DMS153 treated with DMSO at 0.1 percent for 48 hours (cell line): ENCODE data around the gene GJD2.

Experiments
- DNase-seq: peaks from one replicate; lab custom pipeline; 2025; ENCODE audit not compliant: unreplicated experiment; lab: John Stamatoyannopoulos, UW

The GJD2 gene

DNA sequence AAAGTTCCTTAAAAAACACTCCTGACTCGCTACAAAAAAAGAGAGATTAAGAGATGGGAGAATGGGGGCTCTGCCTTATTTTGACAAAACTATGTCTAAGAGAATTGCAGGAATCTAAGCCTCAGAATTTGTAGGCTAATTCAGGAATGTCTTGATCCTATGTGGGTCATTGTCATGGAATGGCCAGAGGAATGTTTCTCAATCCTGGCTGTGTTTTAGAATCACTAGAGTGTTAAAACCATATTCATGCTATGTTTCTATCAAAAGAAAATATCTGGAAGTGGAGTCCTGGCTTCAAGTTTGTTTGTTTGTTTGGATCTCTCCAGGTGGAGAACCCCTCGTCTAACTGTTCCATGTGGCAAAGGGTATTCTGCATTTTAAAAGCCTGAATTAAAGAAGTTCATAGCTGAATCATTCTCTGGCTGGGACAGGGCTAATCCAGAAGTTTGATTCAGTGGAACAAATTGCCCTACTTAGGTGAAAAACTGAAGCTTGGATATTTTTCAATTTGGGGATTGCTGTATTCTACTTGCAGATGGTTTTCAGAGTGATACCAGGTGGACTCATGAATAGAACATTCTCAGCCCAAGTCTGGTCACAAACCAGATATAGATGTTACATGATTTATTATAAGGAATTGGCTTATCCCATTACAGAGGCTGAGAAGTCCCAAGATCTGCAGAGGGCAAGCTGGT, 28.2 kb downstream of the GJD2 start:
- DNase-seq: no peak

DNA sequence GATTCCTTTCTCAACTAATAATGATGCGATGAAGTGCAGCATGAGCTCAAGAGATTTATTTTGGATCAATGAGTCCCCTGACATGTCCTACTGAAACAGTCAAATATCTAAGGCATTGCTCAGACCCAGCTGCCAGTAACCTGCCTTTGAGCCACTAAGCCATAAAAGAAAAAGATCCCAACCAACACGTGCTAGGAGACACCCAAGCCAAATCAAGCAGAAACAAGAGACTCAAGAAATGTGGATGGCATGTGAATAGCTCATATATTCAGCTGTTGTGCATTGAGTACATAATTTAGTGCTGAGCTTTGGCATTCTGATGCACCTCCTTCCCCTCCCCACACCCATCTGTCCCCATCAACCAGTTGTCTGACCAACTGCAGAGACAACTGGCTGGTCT, 29.2 kb downstream of the GJD2 start:
- no peak for DNase-seq

DNA sequence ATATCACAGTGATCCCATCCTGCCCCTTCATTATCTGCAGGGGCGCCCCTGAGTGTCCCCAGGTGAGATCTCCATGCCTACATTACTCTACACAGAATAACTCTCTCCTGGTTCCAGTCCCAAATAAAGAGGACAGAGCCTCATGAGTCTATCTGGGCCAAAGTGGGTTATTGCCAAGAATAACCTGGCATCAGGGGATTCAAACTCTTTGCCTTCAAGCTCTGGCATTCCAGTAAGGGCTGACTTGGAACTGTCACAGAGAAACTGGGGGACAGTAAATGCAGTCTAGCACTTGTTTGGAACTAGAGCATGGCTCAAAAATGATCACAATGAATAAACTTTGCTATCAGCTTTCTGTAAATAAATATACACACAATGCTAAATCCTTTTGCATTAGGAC, 30.3 kb downstream of the GJD2 start:
- DNase-seq: no peak

DNA sequence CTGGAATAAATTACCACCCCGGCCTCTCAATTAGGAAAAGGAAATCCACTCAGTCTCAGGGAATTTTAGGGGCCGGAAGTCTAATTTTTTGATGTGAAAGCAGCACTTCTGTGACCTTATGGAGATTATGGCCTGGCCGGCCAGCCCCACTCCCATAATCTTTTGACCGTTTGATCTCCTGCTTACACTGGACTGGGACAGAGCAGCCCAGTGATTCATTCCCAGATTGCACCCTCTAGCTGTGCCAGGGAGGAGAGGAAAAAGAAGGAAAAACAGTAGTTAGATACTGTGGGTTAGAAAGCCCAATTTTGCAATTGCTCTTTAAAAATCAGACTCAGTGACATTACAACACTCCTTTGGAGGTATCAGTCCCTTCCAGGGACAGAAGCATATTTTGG, 32.4 kb downstream of the GJD2 start:
- no peak for DNase-seq

DNA sequence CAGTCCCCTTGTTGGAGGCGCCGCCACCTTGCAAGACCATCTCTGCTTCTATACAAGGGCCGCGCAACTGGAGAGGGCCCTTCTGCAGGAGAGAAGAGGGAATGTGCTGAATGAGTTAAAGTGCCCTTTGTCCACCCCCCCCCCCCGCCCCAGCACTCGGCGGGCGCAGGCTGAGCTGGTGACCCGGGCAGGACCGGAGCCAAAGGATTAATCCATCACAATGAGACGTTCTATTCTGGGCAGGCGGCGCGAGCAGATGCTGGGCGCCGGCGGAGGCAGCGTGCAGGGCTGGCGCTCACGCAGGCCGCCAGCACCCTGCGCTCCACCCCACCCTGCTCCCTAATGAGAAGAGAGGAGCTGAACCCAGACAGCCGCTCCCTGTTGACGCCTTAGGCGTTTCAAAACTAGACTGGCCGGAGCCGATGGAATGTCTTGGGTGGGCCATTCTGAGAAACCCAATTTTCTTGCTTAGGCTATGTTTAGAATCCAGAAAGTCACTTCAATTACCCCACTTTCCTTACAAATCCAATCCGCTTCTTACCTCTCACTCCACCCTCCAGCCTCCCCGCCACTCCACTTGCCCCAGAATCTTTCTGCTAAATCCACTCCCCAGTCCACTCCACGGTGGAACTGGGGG, 32.9 kb downstream of the GJD2 start:
- DNase-seq: no peak

DNA sequence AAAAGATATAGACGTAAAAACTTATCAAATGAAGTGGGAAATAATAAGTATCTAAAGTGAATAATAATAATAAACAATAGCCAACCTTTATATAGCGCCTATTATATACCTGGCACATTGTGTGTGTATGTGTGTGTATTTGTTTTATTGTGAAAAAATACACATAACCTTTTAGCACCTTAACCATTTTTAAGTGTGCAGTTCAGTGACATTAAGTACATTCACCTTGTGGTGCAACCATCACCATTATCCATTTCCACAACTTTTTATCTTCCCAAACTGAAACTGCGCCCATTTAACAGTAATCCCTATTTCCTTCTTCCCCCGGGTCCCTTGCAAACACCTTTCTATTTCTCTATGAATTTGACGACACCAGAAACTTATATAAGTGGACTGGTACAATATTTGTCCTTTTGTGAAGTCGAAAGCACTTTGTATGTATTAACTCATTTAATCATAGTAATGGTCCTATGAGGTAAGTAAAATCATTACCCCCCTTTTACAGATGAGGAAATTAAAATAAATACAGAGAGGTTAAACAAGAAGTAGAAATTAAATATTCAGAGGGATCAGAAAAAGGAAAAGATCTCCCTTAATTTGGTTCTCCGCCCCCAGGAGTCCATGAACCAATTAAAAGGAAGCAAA, 33.5 kb downstream of the GJD2 start:
- no peak for DNase-seq

DNA sequence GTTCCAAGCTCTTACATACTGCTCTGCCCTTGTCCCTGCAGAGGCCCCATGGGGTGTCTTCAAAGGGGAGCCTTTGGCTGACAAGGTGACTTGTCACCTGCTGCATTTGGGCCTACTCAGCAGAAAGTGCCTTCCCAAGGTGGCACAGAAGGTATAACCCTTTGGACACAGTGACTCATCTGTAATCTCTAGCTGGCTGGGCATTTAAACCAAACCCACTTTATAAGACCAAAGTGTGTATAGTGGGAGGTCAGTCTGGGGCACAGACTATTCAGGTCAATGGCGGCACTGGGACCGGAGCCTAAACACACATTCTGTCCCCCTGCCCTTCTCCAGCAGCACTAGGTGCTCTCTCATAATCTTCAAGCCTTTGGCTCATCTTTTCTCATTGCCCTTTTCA, 35.1 kb downstream of the GJD2 start:
- DNase-seq: no peak

DNA sequence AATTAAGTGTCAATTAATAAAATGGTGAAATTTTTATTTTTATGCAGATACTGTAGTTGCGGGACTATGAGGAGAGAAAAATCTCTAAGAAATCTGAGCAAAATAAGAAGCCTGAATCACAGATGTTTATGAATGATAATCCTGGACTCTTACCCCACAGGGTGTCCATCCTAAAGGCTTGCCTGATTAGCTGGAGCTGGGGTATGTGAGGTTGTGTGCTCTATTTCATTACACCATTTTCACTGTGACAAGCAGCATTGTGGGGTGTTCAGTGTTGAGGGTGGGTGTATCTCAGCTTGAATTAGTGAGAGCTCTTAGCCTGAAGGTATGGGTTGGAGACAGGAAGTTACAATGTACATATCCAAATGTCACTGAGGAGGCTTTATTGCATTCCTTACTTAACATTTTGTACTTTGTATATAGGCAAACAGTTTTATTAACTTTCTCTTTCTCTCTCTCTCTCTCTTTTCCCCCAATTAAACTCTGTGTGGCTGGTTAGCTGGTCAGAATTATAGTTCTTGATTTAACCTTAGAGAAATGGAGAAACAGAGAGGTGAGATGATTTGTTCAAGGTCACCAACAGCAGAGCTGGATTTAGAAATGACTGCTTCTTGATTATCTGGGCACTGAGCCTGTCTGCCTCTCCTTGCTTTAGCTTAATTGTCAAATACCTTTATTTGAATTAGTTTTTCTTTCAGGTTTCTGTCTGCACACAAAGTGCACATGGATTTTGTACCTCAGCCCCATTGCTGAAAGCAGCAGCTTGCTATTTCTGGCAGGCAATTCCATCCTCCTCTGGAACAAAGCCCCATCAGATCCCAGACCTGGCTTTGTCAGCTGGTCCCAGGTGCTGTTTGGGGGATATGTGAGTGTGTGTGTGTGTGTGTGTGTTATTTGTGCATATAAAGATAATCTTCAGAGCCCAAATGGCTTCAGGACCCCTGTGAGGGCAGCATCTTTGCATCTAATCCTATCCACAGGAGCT, 35.8 kb downstream of the GJD2 start:
- no peak for DNase-seq

DNA sequence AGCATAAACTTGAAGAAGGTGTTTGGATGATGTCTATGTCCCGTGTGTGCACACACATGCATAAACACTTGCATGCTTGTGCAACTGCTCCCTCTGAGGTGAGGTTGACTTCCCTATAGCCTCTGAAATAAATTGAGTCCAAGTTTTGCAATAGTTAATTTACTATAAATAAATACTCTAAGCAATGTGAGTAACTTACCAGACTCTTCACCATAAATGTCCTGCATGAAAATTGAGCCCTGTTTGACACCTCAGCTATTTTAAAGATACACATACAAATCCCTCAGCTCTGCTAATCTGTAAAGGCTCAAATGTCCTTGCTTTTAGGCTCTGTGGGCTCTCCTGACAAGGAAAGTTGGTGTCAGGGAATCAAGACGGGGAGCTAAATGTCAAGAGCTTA, 37.1 kb downstream of the GJD2 start:
- no peak for DNase-seq

DNA sequence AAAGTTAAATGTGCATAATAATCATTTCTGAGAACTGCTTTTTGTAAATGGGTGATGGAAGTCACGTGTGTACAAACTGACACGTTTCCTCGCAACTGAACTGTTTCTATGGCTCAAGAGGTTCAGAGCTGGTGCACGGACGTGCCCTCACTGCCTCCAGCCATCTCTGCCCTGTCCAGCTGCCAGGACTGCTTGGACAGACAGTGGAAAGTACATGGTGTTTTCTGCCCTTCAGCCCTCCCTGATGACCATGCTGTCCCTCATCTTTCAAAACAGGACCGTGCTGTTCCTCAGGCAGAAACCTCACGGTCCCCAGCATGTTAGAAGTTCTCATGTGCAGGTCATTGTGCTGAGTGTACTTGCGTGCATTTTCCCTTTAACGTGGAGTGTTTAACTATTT, 38.7 kb downstream of the GJD2 start:
- DNase-seq: no peak

DNA sequence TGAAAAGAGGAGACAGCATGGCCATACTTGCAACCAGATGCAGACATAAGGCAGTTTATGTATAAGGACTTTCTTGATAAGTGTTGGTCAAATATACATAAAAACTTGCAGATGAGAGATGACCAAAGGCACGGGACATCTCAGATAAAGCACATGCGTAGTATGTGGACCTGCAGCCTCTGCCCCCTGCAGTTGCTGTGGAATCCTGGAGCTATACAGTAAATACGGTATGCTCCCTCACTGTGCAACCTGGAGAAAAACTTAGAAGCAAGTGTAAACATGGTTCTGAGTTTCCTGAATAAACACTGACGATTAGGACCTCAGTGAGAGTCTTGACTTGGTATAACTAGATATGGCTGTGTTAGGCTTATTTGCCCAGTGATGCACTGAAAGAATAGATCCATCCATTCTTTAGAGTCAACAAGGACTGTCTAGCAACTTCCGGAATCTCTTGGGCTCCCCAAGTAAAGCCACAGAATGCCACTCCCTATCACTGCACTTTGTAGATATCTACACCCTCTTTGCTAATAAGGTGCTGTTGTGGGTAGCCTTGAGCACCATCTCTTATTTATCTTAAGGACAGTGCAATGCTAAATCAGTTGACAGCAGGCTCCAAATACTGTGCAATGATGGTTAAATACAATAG, 40.2 kb downstream of the GJD2 start:
- DNase-seq: no peak

DNA sequence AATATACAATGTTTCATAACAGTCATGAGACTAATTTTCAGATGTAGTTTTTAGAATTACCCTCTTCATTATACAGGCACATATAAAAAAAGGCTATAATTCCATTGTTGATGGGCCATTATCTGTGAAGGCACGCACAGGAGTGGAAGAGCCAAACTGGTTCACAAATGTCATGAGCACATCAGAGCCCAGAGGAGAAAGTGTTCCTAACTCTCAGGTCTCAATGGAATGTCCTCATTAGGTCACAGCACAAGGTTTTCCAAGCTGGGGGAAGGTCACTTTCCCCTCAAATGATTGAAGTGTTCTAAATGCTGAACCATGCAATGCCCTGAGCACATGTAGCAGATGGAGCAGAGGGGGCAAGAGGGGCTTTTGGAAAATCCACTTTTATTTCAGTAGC, 41.2 kb downstream of the GJD2 start:
- DNase-seq: no peak

DNA sequence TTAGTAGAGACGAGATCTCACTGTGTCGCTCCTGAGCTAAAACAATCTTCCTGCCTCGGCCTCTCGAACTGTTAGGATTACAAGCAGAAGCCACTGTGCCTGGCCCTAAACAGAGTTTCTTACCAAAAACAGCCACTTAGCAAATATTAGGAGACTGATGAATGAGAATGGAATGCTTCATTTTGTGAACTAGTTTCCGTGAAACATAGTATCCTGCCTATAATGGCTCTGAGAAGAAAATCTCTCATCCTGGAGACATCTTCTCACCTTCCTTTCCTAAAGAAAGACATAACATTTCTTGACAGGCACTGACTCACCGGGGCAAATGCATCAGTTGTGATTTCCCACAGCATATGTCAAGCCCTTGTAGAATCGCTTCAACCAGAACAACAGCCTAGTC, 44.9 kb downstream of the GJD2 start:
- no peak for DNase-seq

DNA sequence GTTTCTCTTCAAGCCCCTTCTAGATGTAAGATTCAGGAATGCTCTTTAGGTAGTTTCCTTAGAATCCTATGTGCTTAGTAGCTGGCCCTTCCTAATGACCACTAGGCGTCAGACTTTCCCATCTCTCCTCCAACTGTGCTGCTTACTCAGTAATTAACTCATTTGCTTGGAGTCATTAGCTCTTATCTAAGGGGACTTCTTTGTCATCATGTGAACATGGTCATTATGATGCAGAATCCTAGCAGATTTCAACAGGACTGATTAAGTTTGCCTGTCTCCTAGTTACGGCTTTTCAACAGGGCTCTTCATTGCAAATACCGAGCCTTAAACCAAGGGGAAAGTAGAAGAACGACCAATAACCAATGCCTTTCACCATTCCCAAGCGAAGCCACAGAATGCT, 46.4 kb downstream of the GJD2 start:
- DNase-seq: no peak

DNA sequence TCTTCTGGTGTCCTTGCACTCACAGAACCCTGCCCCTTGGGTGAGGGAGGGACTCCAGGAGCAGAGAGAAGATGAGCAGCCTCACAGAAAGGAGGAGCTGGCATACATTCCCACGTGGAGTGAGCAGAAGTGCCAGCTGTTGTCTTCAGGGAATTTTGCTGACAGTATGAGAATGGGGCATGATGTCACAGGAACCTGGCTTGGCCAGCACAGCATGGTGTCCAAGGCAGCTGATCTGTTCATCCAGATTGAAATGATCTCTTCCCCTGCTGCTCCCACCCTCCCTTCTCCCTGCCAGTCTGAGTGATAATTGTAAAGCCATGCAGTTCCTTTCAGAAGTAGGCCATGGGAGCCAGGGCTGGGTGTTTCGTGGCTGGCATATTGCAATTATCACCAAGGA, 53.3 kb downstream of the GJD2 start:
- DNase-seq: no peak
